Uterus (tissue), 2 donors: ENCODE measurements around the gene CD63.

Experiments
- CTCF ChIP-seq, 4 experiments: fragments of 200-600 bp in 2 of 4; fragments of 450-650 bp in 2 of 4; sonication (generic) in 2 of 4; IDR thresholded peaks; one replicate each; pipeline ENCODE4 v1.5.1; 2016 to 2019; ENCODE audit warnings: antibody characterized with exemption in 4 of 4, mild to moderate bottlenecking in 2 of 4, moderate library complexity in 1 of 4
- POLR2A ChIP-seq, 2 donors: fragments of 450-650 bp; IDR thresholded peaks; one replicate each; pipeline ENCODE4 v1.6.1; 2016; ENCODE audit warnings: antibody characterized with exemption in 2 of 2, mild to moderate bottlenecking in 1 of 2, moderate library complexity in 1 of 2

DNA sequence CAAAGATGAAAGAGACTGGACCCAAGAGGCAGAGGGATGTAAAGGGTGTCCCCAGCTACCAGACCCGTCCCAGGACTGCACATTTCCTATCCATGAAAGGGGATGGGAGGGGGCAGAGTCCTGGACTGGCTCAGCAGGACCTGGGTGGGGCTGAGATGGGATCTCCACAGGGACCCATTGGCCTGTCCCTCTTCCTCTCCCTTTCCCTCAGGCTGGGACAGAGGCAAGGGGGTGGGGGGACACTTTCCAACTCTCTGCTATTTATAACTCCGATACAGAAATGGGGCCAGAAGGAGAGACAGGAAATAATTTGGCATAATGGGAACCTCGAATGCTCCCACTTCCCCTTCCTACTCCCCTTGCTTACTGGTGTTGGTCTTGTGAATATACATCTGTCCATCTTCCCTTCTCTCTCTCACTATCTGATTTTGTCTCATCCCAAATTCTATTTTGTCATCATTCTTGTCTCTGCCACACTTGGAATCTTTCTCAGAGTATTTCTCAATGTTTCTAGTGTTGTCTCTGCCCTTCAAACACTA is 20.0 kb downstream of the CD63 start:
- TF ChIP-seq POLR2A (IDR thresholded peaks at IDR 0.05) (no peak), CTCF (IDR thresholded peaks at IDR 0.05) (no peak)
